ENCODE data around the gene IL22RA2.
"Not testable (repeated sequence)": the region's sequence is repeated elsewhere in the genome, so short reads cannot be mapped to it uniquely, and the experiment has no call there.

IL22RA2 gene, protein sequence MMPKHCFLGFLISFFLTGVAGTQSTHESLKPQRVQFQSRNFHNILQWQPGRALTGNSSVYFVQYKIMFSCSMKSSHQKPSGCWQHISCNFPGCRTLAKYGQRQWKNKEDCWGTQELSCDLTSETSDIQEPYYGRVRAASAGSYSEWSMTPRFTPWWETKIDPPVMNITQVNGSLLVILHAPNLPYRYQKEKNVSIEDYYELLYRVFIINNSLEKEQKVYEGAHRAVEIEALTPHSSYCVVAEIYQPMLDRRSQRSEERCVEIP

DNA sequence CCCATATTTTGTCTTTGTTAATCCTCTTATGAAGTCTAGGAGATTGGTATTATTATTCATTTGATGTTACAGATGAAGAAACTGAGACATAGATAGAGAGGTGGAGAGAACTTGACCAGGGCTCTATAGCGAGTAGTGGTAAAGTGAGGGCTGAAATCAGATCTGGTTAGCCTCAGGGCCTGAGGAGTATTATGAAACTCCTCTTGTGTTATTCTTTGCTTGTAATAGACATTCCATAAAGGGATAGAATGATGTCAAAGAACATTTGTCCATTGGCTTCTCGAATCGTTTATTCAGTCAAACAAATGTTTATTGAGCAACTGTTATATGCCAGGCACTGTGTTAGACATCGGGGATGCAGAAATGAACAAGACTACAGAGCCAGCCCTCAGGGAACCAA is at the start of gene IL22RA2:
Gene IL22RA2, minus strand, starts transcription at position 144 of the 400 bp plus-strand sequence. CDS start 11,895 bp downstream, outside the sequence.
- DNase-seq: no peak

DNA sequence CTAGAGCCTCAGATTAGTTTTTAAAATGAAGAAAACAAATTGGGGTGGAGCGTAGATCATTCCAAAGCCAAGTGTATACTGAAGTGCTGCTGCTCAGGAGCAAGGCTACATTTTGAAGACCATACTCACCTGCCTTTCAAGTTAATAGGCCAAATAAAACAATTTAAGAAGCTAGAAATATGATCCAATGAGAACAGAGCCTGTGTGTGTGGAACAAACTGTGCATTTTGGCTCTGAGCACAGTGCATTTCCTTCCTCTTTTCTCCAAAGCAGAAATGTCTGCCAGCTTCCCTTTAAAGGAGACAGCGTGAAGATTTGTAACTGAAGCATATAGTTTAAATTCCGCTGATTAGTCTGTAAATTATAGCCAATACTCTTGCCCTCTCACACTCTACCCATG is 48.9 kb upstream of the IL22RA2 start:
- no peak for DNase-seq

DNA sequence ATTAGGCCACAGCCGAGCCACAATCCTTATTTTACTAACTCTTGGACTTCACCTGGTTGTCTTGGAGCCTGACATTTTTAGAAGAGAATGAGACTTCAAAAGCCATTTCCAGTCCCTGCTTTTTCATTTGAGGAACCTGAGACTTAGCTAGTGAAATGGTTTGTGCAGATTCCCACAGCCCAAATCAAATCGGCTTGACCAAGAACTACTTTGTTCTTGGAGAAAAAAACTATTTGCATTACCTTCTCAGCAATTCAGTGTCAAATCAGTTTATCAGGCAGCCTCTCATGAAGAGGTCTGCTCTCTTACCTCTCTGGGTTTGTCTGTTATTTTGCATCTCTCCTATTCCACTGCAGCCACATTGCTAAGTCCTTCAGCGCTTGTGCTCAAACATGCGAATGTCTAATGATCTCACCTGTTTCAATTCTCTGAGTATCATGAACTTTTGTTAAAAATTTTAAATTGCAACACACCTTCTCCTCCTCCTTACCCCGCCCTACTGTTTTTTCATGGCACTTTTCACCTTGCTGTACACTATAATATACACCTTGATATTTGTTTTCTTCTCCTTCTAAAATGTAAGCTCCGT is 46.3 kb upstream of the IL22RA2 start:
- DNase-seq: no peak

DNA sequence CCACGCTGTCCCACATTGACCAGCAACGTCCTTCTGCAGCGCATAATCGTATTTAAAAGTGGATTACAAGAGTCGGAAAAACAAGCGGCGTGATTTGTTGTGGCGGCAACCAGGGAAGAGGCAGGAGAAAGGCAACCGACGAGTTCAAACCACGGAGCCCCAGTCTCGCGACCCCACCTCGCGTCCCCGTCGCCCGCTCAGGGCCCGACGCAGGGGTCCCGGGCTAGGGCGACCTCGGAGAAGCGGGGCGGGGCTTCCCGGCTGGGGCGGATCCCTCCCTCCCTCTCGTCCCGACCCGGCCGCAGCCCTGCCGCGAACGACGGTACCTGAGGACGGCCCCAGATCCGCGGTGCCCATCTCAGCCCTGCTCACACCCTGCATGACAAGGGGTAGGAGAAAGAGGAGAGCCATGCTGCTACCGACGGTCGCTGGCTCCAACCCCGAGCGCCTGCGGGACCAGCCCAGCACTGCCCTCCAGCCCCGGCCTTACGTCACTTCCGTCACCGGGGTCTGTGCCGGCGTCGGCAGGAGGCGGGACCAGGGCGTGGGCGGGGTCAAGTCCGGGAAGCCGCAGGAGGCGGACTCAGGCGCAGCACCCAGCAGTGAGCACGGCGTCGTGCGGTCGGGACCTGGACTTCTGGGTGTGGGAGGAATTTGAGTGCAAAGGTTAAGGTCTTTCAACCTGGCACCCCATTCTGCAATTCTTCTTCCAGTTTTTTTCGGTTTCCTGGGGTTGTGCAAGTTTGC is 45.6 kb upstream of the IL22RA2 start, which contains the start of gene IFNGR1:
Gene IFNGR1, minus strand, starts transcription at position 469 of the 747 bp plus-strand sequence. Its CDS starts 58 bp downstream, at position 411.
- DNase-seq: peak; percentile 74

DNA sequence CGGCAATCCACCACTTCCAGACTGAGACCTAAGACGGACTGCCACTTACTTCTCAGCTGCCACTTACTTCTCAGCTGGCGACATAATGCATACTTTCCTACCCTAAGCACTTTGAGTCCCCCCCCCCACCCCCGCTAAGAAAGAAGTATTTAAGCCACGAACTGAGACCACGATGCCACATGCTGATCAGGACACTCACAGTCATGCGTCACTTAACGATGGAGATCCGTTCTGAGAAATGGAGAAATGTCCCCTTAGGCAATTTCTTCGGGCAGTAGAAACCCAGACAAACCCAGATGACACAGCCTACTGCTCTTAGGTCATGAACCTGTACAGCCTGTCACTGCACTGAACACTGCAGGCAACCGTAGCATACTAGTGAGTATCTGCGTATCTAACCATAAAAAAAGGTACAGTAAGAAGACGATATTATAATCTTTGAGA is 45.1 kb upstream of the IL22RA2 start:
- no peak for DNase-seq

DNA sequence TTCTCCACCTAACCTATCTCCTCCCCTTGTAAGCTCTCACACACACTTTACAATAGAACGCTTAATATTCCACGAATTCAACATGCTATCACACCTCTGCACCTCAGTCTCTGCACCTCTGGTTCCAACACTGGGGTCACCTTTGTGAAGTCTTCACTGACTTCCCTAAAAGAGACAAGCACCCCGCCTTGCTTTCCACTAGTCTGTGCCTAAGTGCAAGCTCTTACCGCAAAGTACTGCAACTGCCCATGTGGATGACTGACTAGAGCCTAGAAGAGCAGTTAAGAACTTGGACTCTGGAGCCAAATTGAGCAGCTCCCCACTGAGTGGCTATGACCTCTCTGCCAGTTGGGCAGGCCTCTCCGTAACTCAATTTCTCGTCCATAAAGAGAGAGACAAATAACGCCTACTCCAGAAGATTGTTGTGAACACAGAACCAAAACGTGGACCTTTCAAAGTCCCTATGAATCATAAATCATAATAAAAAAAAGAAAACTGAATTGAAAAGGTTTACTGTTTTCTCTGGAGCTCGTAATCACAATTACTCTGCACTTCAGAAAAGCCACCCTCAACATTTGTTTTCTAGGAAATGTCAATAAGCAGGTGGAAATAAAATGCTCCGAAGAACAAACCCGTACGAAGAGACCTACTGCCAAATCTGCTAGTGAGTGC is 44.5 kb upstream of the IL22RA2 start:
- DNase-seq: no peak

DNA sequence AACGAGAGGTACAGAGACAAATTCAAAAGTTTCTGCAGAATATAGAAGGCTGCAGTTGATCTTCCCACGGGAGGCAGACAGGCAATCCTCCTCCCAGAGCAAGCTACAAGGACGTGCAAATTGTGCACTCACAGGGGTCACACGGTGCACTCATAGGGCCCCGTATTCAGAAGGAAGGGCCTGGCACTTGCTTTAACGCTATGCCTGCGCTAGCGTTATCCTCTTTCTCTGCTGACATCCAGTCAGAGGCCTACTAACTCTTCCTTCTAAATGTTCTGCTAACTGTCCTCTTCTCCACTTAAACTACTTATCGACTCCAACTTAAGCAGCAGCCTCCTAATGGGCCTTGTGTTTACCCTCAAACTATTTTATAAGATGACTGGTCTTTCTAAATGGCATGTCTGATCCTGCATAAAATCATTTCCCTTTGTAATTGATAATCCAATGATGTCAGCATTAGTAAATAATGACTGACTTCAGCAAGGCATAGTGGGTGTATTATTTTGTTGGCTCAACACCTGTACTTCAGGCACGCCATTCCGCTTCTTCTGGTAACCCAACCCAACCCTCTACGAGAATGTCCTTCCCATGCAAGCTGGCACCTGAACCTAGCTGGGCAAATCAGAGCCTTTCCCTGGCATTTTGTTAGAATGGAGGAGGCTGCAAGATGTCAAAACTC is 43.6 kb upstream of the IL22RA2 start:
- DNase-seq: no peak

DNA sequence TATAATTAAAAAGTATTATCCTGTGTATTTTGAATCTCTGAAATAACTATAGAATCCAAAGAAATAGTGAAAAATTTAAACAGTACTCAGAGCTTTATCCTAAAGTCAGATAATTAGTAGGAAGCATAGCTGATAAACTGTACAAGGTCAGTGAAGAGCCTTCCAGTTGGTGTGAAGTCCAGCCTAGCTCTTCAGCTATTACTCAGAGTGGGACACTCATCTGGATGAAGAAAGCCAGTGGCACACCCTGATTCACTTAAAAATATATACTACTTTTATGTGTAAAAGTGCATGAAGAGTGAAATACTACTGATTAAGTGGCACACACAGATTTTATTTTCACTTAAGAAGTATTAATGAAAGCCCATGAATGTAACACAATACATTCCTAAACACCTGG is 42.7 kb upstream of the IL22RA2 start:
- DNase-seq: no peak

DNA sequence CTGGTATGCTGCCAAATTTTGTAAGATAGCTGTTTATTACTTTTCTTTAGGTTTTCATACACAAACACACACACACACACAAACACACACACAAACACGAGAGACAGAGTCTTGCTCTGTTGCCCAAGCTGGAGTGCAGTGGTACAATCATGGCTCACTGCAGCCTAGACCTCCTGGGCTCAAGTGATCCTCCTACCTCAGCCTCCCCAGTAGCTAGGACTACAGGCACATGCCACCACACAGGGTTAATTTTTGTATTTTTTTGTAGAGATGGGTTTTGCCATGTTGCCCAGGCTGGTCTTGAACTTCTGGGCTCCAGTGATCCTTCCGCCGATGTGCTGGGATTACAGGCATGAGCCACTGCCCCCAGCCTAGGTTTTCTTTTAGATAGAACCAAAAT is 42.2 kb upstream of the IL22RA2 start:
- DNase-seq: not testable (repeated sequence)

DNA sequence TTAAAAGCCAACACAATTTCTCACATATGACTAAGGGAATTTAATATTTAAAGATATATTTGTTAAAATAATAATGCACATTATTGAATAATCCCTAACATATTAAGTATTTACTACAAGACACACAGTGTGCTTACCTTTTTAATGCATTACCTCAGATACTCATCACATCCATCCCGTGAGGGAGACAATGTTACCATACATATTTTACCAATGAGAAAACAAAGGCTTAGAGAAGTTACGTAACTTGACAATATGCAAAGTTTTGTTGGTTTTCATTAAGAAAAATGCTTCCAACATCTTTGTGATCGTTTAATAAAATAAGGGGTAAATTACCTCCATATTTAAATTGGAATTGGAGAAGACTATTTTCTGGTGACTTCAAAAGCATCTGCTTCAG is 41.5 kb upstream of the IL22RA2 start:
- no peak for DNase-seq

DNA sequence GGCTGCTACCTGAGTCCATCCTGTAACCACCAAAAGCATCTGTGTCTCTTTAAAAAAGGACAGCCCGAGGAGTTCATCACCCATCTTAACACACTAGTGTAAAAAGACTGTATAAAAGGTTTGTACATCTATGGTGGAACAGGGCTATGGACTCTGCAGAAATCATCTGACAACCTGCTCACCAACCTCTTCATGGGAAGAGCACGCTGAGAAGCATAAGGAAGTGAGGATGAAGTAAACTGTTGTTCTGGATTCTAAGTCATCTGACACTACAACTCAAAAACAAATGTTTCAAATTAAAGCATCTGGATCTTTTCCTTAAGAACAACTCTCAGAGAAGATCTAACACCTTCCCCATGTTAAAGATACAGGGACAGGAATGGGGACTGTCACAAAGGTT is 40.4 kb upstream of the IL22RA2 start:
- DNase-seq: no peak

DNA sequence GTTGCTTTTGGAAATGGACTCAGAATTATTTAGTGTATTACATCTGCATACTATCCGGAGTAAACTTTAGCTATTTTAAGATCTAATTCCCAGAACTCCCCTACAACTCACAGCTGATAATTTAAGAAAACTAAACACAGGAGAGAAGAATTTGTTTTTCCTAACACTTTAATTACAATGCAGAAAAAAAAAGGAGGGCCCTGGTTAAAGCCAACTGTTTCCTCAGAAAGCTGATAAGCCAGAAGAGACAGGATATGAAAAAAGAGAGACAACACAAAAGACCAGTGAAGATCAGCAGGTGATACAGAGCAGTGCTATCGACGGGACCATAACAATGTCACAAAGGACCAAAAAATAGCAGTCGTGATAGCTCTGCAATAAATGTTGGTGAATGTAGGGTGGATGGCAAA is 39.9 kb upstream of the IL22RA2 start:
- no peak for DNase-seq

DNA sequence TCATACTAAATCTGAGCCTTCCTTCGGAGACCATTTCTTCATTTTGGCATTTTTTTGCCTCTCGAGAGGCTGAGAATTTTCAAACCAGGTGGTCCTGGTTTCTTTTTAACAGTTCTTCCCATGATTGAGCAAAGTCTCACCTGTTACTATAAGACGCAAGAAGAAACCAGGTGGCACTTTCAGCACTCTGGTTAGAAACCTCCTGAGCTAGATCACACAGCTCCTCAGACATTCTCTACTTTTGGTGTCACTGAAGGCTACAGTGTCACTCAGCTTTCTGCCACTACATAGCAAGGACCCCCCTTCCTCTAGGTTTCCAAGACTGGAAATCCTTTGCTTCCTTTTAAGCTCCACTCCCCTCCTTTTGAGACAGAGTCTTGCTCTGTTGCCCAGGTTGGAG is 38.5 kb upstream of the IL22RA2 start:
- DNase-seq: no peak

DNA sequence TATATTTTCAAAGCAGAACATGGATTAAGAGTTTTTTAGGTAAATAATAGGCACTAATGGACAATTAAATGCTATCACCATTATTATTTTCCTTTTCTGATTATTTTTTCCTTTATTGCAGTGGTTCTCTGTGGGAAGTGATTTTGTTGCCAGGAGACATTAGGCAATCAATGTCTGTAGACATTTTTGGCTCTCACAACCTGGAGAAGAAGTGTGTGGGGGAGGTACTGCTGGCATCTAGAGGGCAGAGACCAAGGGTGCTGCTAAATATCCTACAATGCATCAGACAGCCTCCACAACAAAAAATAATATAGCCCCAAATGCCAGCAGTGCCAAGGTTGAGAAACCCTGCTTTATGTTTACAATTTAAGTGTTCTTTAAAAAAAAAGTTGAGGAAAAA is 37.5 kb upstream of the IL22RA2 start:
- DNase-seq: no peak

DNA sequence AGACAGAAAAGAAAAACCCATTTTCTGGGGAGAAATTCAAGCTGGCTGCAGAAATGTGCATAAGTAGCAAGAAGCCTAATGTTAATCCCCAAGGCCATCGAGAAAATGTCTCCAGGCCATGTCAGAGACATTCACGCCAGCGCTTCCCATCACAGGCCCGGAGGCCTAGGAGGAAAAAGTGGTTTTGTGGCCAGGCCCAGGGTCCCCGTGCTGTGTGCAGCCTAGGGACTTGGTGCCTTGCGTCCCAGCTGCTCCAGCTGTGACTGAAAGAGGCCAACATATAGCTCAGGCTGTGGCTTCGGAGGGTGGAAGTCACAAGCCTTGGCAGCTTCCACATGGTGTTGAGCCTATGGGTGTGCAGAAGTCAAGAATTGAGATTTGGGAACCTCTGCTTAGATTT is 34.8 kb upstream of the IL22RA2 start:
- no peak for DNase-seq

DNA sequence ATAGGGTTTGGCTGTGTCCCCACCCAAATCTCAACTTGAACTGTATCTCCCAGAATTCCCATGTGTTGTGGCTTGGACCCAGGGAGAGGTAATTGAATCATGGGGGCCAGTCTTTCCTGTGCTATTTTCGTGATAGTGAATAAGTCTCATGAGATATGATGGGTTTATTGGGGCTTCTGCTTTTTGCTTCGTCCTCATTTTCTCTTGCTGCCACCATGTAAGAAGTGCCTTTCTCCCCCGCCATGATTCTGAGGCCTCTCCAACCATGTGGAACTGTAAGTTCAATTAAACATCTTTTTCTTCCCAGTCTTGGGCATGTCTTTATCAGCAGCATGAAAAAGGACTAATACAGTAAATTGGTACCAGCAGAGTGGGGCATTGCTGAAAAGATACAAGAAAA is 34.0 kb upstream of the IL22RA2 start:
- DNase-seq: not testable (repeated sequence)

DNA sequence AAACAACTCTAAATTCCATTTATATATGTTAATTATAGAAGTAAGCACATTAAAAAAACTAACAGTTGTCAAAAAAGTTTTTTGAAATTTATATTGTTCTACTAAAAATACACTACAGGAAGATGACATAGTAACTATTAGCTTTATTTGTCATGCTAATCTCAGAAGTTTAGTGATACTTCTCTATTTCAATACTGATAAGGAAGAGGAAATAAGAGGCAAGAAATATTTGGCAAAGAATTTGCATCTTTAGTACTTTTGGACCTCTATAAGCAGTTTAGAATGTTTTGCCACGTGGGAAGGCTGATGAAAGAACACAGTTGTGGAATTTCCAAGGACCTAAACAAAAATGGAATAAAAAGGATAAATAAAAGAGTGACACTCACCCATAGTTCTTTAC is 33.1 kb upstream of the IL22RA2 start:
- no peak for DNase-seq

DNA sequence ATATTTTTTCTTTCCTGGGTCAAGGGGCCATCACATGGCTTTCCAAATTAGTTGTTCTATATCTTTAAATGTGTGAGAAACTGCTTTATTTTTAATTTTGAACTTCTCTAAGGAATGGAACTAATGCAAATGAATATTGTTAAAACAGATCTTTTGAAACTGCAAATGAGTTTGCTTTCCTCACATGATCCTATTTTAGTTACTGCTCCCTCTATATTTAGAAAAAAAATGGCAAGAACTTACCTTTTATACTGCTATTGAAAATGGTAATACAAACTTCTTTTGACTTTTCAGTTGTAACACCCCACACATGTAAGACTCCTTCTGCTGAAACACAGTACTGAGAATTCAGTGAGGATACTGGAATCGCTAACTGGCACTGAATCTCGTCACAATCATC is 29.8 kb upstream of the IL22RA2 start:
- no peak for DNase-seq

DNA sequence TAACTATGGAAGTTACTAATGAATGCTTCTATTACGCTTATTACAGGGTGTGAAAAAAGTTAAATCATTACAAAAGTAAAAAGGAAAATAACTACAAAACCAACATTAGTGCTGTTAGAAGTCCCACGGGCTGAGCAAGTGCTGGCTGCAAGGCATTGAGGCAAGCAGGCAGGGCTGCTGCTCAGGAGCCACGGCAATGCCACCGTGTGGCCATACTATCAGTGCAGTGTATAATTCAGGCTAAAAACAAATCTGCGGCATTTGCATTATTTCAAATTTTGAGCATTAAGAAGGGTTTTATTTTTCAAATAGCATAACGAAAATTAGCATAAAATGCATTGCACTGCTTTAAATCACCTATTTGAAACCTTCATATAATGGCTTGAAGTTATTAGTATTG is 28.6 kb upstream of the IL22RA2 start:
- no peak for DNase-seq

DNA sequence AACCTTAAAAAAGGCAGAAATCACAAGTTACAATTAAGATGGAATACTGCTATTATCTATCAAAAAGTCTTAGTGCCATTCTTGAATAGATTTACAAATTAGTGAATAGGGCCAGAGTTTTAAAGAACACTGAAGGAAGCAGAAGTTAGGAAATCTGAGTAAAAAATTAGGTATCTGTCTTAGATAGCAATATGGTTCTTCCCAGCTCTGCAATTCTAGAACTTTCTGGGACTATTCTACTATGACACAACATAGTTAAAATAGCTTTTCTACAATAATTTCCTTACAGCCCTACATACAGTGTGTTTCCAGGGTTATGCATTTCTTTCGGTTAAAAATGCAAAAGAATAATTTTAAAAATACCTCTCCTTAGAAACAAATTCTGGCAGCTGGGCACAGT is 27.6 kb upstream of the IL22RA2 start:
- no peak for DNase-seq

DNA sequence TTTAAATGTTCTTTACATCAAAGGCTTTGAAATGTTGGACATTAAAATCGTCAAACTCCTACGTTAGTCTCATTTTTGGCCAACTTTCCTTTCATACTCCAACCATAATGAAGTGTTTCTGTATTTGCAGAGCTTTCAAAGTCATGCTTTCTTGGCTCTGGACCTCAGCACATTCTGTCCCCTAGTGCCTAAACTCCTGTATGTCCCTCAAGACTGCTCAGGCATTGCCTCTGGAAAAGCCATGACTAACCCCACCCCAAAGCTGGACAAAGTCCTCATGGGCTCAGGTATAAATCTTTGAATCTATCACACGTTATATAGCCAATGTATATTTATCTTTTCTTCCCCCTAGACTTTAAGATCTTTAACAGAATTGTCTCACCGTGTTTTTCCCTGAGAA is 26.8 kb upstream of the IL22RA2 start:
- no peak for DNase-seq

DNA sequence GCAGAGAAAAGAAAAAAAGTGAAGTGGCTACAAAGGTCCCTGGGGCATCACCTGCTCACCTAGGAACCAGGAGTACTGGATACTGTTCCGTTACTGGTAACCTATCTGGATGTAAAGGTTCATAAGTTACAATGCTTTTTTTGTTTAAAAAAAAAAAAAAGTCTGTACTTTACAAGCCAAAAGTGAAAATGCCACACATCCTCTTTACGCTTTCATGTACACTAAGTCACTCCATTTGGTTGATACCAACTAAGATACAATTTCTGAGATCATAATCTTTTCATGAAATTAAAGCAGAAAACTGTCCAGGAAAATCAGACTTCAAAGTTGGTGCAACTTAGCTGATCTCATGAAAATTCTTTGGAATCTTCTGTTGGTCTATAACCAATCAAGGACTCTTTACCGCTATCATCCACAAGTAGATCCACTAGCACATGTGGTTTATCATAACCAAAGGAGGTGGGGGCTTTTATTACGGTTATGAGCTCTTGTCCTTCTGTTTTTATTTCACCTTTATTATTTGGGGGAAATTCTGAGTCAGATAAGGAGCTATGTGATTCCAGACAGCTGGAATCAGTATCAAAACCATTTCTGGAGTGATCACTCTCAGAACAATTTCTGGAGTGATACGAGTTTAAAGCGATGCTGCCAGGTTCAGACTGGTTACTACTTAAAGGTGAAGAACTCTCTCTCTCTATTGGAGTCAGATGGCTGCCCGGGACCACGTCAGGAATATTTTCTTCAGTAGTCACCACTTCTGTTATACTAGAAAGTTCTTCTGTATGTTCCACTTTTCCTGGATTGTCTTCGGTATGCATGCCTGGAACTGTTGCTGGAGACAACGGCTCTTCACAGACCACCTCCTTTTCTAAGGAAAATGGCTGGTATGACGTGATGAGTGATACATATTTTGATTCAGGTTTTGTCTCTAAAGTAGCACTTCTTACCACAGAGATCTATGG is 24.5 kb upstream of the IL22RA2 start:
- no peak for DNase-seq

Measured in NCI-H1092 (cell line).